ENCODE results near the gene SLC22A3. TPM values are rescaled to one million over a fixed set of nuclear protein-coding genes. Genes with fewer than 3 reads are reported as not detected.

SLC22A3 gene
- total and polyA plus RNA-seq, 2 of the 4 experiments (the other 2 are of a cell fraction): not detected

- WGBS, 2 experiments (ENCODE audit: extremely low coverage in 2 of 2, insufficient read length in 1 of 2): 50% methylated on average over 1 of the region's 4 CpGs; no CpG with 5 or more reads in 1 of the 2 experiments
Measured at GRCh38 chr6:160457823-160458222, 109.6 kb downstream of the SLC22A3 start.

More at GRCh38 chr6:160457823-160458222, 109.6 kb downstream of the SLC22A3 start:
- dilution Hi-C loops (cut with HindIII; ENCODE audit: low sequenced_read_pairs, unreplicated experiment): no loop called here
- H3K4me1 ChIP-seq (ENCODE audit: control insufficient read depth, insufficient read depth, low read length): peaks cover 4% of the 10 kb centered on the region
- H4K8ac ChIP-seq (ENCODE audit: low read depth in 2 of 2, low read length in 2 of 2): no peak overlapping the region
- no peak overlapping the region for H2AK9ac ChIP-seq (replicated peaks; ENCODE audit: low read depth, low read length, poor library complexity)
- H3K27me3 ChIP-seq (ENCODE audit: control insufficient read depth, insufficient read depth, low read length): no peaks in the 10 kb centered on the region
- no peak overlapping the region for H3K23ac ChIP-seq (ENCODE audit: low read depth, low read length)
- H3K27ac ChIP-seq (ENCODE audit: insufficient read depth, low read length): no peak overlapping the region
- no peak overlapping the region for H3K9ac ChIP-seq (ENCODE audit: low read depth, low read length)
- H3K18ac ChIP-seq (ENCODE audit: low read depth, low read length): no peak overlapping the region
- ChIA-PET CTCF (interaction anchor here (1.0 kb wide), 1 partner anchor 369 kb away, joined by 3 read pairs; no protein-coding TSS in a partner anchor), POLR2A (ENCODE audit: unreplicated experiment) (no interaction called here)
- no peaks in the 10 kb centered on the region for H3K9me3 ChIP-seq (ENCODE audit: control insufficient read depth, insufficient read depth, low read length)
- no peak overlapping the region for H3K56ac ChIP-seq (ENCODE audit: extremely low read depth, insufficient read depth, low read length)
- H3K9me1 ChIP-seq (ENCODE audit: insufficient read depth, low read length): peaks cover 5% of the 10 kb centered on the region
- no peaks in the 10 kb centered on the region for H3K36me3 ChIP-seq (ENCODE audit: control insufficient read depth, insufficient read depth, low read length)
- no peaks in the 10 kb centered on the region for H4K20me1 ChIP-seq (ENCODE audit: insufficient read depth, low read length)
- H3K14ac ChIP-seq (replicated peaks; ENCODE audit: low read depth, low read length): no peak overlapping the region
- no peak overlapping the region for H3K4ac ChIP-seq (ENCODE audit: low read depth, low read length)
- no peaks in the 10 kb centered on the region for H3K79me1 ChIP-seq (ENCODE audit: low read depth in 1 of 2, low read length in 2 of 2)
- no peak overlapping the region for H2BK15ac ChIP-seq (ENCODE audit: low read depth, low read length)
- intact Hi-C loops (cut with micrococcal nuclease): no loop called here
- H3K4me3 ChIP-seq (ENCODE audit: insufficient read depth, low read depth, low read length): no peak overlapping the region
- H2BK5ac ChIP-seq (ENCODE audit: low read depth, low read length, poor library complexity, severe bottlenecking): no peak overlapping the region
- DNase-seq (no peak), ATAC-seq (ENCODE audit: low read depth) (no peak)
- TF ChIP-seq MAZ (IDR thresholded peaks at IDR 0.05; ENCODE audit: borderline replicate concordance, low read depth, low read length): no peak
- no peak overlapping the region for H2BK120ac ChIP-seq (ENCODE audit: low read depth, low read length)
- BruUV-seq (replicated peaks): no TSS peak
- H2AFZ ChIP-seq (replicated peaks; ENCODE audit: low read length, poor library complexity): no peak overlapping the region
- in situ Hi-C loops (cut with MboI; ENCODE audit: low sequenced_read_pairs): loop anchor here (5.0 to 25.0 kb wide), 2 partner anchors 366 to 596 kb away; no protein-coding TSS in a partner anchor
- H2BK20ac ChIP-seq (ENCODE audit: low read depth, low read length): no peak overlapping the region
- no peak overlapping the region for H2AK5ac ChIP-seq (ENCODE audit: low read depth, low read length)
- no peak overlapping the region for H4K5ac ChIP-seq (ENCODE audit: low read depth, low read length)
- H3K4me2 ChIP-seq (ENCODE audit: low read depth, low read length): no peak overlapping the region
- H4K91ac ChIP-seq (ENCODE audit: insufficient read depth, low read depth, low read length): no peak overlapping the region
